ENCODE measurements around the gene KRT9. TPM values are rescaled to one million over a fixed set of nuclear protein-coding genes. Genes with fewer than 3 reads are reported as not detected.

Gene KRT9
- total and polyA plus RNA-seq, 9 donors = 0.12 TPM; not detected in 8

DNA sequence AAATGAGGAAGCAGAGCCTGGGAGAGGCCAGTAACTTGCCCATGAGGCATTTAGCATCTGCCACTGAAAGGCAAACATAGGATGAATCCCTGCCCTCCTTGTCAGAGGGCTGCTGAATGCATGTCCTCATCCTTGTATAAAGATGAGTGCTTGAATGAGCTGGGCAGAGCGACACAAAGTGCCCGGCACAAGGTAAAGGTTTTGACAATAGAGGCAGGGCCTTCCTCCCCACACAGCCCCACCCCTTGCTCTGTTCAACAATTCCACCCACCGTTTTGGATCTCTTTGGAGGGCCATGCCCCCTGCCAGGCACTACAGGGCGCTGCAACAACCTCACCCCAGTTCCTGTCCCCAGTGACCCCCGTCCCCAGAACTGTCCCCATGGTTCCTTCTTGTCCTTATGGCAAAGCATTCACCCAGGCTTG, 42.4 kb downstream of the KRT9 start:
- Histone ChIP-seq H3K4me3 (ENCODE audit: low read length) (no peak overlapping the region), H3K27me3 (ENCODE audit: control insufficient read depth, insufficient read depth, low read length) (peaks cover 72% of the 10 kb centered on the region), H3K9me3 (replicated peaks; ENCODE audit: control insufficient read depth, low read depth, low read length) (no peaks in the 10 kb centered on the region), H3K4me1 (ENCODE audit: control insufficient read depth, insufficient read depth, low read length) (peaks cover 12% of the 10 kb centered on the region), H3K27ac (ENCODE audit: low read length) (no peak overlapping the region), H3K36me3 (ENCODE audit: control insufficient read depth, insufficient read depth, low read length) (no peaks in the 10 kb centered on the region)
- WGBS (ENCODE audit: insufficient coverage) = 72% methylated on average over 2 of the region's 5 CpGs
- no peak for DNase-seq

- Histone ChIP-seq H3K9me3 (replicated peaks; ENCODE audit: control insufficient read depth, low read depth, low read length) (no peaks in the 10 kb centered on the region), H3K4me3 (ENCODE audit: low read length) (no peak overlapping the region), H3K27ac (ENCODE audit: low read length) (no peak overlapping the region), H3K4me1 (ENCODE audit: control insufficient read depth, insufficient read depth, low read length) (peaks cover 12% of the 10 kb centered on the region), H3K36me3 (ENCODE audit: control insufficient read depth, insufficient read depth, low read length) (no peaks in the 10 kb centered on the region), H3K27me3 (ENCODE audit: control insufficient read depth, insufficient read depth, low read length) (peaks cover 77% of the 10 kb centered on the region)
- WGBS (ENCODE audit: insufficient coverage) = 43% methylated on average over 10 of the region's 10 CpGs
- no peak for DNase-seq
Observed at GRCh38 chr17:41528959-41529353, 42.9 kb downstream of the KRT9 start.

GRCh38 chr17:41527063-41528023, 44.5 kb downstream of the KRT9 start:
- Histone ChIP-seq H3K27me3 (ENCODE audit: control insufficient read depth, insufficient read depth, low read length) (peaks cover 78% of the 10 kb centered on the region), H3K27ac (ENCODE audit: low read length) (no peak overlapping the region), H3K36me3 (ENCODE audit: control insufficient read depth, insufficient read depth, low read length) (no peaks in the 10 kb centered on the region)

GRCh38 chr17:41524261-41524660, 47.6 kb downstream of the KRT9 start:
- no peaks in the 10 kb centered on the region for H3K9me3 ChIP-seq (replicated peaks; ENCODE audit: control insufficient read depth, low read depth, low read length)
- no peak for DNase-seq
- H3K27ac ChIP-seq (ENCODE audit: low read length) = no peak overlapping the region
- WGBS (ENCODE audit: insufficient coverage) = 81% methylated on average over 9 of the region's 11 CpGs
- H3K4me3 ChIP-seq (ENCODE audit: low read length) = no peak overlapping the region
- H3K27me3 ChIP-seq (ENCODE audit: control insufficient read depth, insufficient read depth, low read length) = peaks cover 63% of the 10 kb centered on the region
- H3K36me3 ChIP-seq (ENCODE audit: control insufficient read depth, insufficient read depth, low read length) = no peaks in the 10 kb centered on the region
- peaks cover 22% of the 10 kb centered on the region for H3K4me1 ChIP-seq (ENCODE audit: control insufficient read depth, insufficient read depth, low read length)

More at GRCh38 chr17:41527063-41528023, 44.5 kb downstream of the KRT9 start:
- no peak overlapping the region for H3K4me3 ChIP-seq (ENCODE audit: low read length)
- no peak for DNase-seq
- no peaks in the 10 kb centered on the region for H3K9me3 ChIP-seq (replicated peaks; ENCODE audit: control insufficient read depth, low read depth, low read length)
- peaks cover 12% of the 10 kb centered on the region for H3K4me1 ChIP-seq (ENCODE audit: control insufficient read depth, insufficient read depth, low read length)
- 5% methylated on average over 54 of the region's 62 CpGs for WGBS (ENCODE audit: insufficient coverage)

DNA sequence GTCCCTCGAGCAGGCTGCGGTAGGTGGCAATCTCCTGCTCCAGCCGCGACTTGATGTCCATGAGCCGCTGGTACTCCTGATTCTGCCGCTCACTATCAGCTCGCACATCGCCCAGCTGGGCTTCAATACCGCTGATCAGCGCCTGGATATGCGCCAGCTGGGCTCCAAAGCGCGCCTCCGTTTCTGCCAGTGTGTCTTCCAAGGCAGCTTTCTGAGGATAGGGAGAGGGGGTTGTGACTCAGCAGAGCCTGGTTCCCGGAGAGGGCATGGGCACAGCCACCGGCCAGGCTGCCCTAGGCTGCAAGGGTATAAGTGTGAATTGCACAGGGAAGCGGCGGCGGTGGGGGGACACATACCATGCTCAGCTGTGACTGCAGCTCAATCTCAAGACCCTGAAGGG, 48.1 kb downstream of the KRT9 start:
- Histone ChIP-seq H3K4me1 (ENCODE audit: control insufficient read depth, insufficient read depth, low read length) (peaks cover 22% of the 10 kb centered on the region), H3K27me3 (ENCODE audit: control insufficient read depth, insufficient read depth, low read length) (peaks cover 59% of the 10 kb centered on the region), H3K4me3 (ENCODE audit: low read length) (no peak overlapping the region), H3K36me3 (ENCODE audit: control insufficient read depth, insufficient read depth, low read length) (no peaks in the 10 kb centered on the region), H3K9me3 (replicated peaks; ENCODE audit: control insufficient read depth, low read depth, low read length) (no peaks in the 10 kb centered on the region), H3K27ac (ENCODE audit: low read length) (no peak overlapping the region)
- WGBS (ENCODE audit: insufficient coverage) = 81% methylated on average over 19 of the region's 19 CpGs
- no peak for DNase-seq

- H3K9me3 ChIP-seq (replicated peaks; ENCODE audit: control insufficient read depth, low read depth, low read length) = no peaks in the 10 kb centered on the region
- no peak for DNase-seq
- WGBS (ENCODE audit: insufficient coverage) = no CpG with 5 or more reads among the region's 4 CpGs
- no peak overlapping the region for H3K4me3 ChIP-seq (ENCODE audit: low read length)
- H3K36me3 ChIP-seq (ENCODE audit: control insufficient read depth, insufficient read depth, low read length) = no peaks in the 10 kb centered on the region
- H3K27ac ChIP-seq (ENCODE audit: low read length) = no peak overlapping the region
- H3K27me3 ChIP-seq (ENCODE audit: control insufficient read depth, insufficient read depth, low read length) = peaks cover 53% of the 10 kb centered on the region
- peaks cover 20% of the 10 kb centered on the region for H3K4me1 ChIP-seq (ENCODE audit: control insufficient read depth, insufficient read depth, low read length)
Observed at GRCh38 chr17:41523225-41523593, 48.6 kb downstream of the KRT9 start.

GRCh38 chr17:41522301-41523224, 49.3 kb downstream of the KRT9 start:
- 66% methylated on average over 10 of the region's 12 CpGs for WGBS (ENCODE audit: insufficient coverage)
- Histone ChIP-seq H3K36me3 (ENCODE audit: control insufficient read depth, insufficient read depth, low read length) (no peaks in the 10 kb centered on the region), H3K4me1 (ENCODE audit: control insufficient read depth, insufficient read depth, low read length) (peaks cover 14% of the 10 kb centered on the region), H3K27me3 (ENCODE audit: control insufficient read depth, insufficient read depth, low read length) (peaks cover 48% of the 10 kb centered on the region), H3K9me3 (replicated peaks; ENCODE audit: control insufficient read depth, low read depth, low read length) (no peaks in the 10 kb centered on the region), H3K4me3 (ENCODE audit: low read length) (no peak overlapping the region), H3K27ac (ENCODE audit: low read length) (no peak overlapping the region)
- no peak for DNase-seq

DNA sequence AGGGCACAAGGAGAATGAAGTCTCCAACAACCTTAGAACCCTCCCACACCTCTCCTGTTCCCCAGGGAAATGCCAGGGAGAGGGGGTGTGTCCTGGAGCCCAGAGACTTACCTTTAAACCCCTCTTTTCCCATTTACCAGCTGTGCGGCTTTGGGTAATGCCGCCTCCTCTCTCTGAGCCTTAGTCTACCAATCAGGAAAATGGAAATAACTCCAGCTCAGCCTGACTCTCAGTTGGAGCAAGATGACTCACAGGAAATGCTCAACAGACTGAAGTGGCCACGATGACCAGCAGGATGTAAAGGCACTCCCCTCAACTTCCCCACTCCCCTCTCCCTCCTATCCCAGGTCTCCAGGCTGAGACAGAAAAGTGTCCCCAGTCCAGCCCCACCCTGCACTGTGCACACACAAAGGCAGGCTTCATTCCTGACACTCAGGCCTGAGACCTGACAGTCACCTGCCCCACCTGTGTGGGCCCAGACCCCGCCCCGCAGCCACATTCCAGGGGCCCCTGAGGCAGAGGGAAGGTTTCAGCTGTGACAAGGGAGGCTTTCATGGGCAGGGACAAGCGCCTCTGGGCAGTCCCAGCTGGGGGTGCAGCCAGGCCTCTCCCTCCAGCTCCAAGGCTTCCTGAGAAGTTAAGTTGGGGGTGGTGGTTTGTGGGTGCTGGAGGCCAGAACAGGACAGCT, 50.1 kb downstream of the KRT9 start:
- Histone ChIP-seq H3K4me3 (ENCODE audit: low read length) (no peak overlapping the region), H3K27ac (ENCODE audit: low read length) (no peak overlapping the region), H3K36me3 (ENCODE audit: control insufficient read depth, insufficient read depth, low read length) (no peaks in the 10 kb centered on the region), H3K9me3 (replicated peaks; ENCODE audit: control insufficient read depth, low read depth, low read length) (no peaks in the 10 kb centered on the region), H3K27me3 (ENCODE audit: control insufficient read depth, insufficient read depth, low read length) (peaks cover 40% of the 10 kb centered on the region), H3K4me1 (ENCODE audit: control insufficient read depth, insufficient read depth, low read length) (peaks cover 10% of the 10 kb centered on the region)
- 67% methylated on average over 6 of the region's 6 CpGs for WGBS (ENCODE audit: insufficient coverage)
- no peak for DNase-seq

GRCh38 chr17:41520821-41521521, 50.9 kb downstream of the KRT9 start:
- Histone ChIP-seq H3K4me1 (ENCODE audit: control insufficient read depth, insufficient read depth, low read length) (peaks cover 10% of the 10 kb centered on the region), H3K36me3 (ENCODE audit: control insufficient read depth, insufficient read depth, low read length) (no peaks in the 10 kb centered on the region), H3K27ac (ENCODE audit: low read length) (no peak overlapping the region), H3K9me3 (replicated peaks; ENCODE audit: control insufficient read depth, low read depth, low read length) (no peaks in the 10 kb centered on the region), H3K27me3 (ENCODE audit: control insufficient read depth, insufficient read depth, low read length) (peaks cover 33% of the 10 kb centered on the region), H3K4me3 (ENCODE audit: low read length) (no peak overlapping the region)
- WGBS (ENCODE audit: insufficient coverage) = 58% methylated on average over 8 of the region's 10 CpGs
- no peak for DNase-seq
